Measurements from ENCODE around the gene SMAD3. TPM values are rescaled to one million over a fixed set of nuclear protein-coding genes. Genes with fewer than 3 reads are reported as not detected.
"Not testable (repeated sequence)": the region's sequence is repeated elsewhere in the genome, so short reads cannot be mapped to it uniquely, and the experiment has no call there.

Gene SMAD3
- total RNA-seq, 1 donor from 2014 or later: 35.6 TPM

DNA sequence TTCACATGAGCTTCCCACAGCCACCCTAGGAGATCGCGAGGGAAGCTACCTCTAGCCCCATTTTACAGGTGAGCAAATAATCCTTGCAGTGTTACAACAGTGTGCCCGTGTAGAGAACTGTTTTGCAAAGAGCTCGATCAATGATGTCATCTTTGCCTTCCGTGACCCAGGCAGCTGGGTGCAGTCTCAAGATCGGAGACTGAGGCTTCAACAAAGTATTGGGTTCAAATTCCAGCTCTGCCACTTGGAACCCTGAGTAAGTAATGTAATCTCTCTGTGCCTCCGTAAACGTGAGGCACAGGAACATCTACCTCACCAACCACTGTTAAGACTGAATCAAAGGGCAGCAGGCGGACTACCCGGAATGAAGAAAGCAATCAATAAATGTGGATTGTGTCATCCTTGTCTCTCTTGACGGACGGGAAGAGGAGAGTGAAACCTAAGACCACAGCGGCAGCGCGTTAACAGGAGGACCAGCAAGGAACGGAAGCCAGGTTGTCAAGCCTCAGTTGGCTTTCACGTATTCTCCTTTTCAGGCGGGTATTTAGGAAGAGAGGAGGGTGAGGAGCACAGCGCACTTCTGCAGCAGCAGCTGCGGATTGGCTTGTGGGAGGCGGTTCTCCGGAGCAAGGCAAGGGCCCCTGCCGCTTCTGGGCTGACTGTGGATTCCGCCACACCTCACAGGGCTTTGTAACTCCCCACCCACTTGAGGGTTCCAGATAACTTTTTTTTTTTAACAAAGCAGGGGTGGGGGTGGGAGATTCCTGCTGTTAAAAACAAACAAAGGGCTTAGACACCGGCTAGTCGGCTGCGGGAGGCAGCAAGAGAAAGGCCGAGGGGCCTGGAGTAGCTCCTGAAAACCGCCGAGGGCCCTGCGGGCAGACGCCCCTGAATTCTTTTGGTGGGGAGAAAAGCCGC, 1.5 kb upstream of the SMAD3 start:
- ATAC-seq: no peak

DNA sequence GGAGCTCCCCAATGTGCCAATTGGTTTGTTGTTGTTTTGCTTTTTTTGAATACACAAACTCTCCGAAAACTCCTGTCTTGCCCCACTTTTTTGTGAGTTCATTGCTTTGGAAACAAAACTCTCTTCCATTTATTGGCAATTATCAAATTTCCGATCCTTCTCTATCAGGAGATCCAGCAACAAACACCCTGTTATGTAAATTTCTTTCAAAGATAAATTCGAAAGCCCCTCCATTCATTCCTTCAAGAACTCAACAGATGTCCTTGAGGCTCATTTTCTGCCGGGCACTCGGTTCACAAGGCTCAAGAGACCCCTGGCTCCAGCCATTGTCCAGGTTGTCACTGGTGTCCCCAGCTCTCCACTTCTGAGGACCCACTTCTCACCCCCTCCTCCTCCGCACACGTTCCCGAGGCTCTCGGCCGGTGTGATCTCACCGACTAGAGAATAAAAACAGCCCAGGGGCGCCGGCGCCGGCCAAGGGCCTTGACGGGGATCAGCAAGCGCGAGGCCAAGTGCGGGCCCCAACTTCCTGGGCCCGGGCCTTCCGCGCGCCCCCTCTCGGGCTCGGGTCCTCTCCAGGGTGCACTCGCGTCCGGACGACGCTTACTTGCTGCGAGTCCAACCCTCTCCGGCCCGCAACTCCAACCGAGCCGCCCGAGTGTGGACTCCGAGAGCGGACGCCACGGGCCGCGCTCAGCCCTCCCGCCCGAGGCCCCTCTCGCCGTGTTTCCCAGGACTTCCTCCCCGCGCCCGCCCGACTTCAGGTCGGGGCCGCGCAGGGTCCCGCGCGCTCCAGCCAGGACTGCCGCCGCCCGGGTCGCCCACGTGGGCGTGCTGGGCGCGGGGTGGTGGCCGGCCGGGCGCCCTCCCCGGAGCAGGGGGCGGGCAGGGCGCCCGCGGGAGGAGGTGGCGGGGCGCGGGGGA, 533 bp upstream of the SMAD3 start:
- ATAC-seq: peak; percentile 8

DNA sequence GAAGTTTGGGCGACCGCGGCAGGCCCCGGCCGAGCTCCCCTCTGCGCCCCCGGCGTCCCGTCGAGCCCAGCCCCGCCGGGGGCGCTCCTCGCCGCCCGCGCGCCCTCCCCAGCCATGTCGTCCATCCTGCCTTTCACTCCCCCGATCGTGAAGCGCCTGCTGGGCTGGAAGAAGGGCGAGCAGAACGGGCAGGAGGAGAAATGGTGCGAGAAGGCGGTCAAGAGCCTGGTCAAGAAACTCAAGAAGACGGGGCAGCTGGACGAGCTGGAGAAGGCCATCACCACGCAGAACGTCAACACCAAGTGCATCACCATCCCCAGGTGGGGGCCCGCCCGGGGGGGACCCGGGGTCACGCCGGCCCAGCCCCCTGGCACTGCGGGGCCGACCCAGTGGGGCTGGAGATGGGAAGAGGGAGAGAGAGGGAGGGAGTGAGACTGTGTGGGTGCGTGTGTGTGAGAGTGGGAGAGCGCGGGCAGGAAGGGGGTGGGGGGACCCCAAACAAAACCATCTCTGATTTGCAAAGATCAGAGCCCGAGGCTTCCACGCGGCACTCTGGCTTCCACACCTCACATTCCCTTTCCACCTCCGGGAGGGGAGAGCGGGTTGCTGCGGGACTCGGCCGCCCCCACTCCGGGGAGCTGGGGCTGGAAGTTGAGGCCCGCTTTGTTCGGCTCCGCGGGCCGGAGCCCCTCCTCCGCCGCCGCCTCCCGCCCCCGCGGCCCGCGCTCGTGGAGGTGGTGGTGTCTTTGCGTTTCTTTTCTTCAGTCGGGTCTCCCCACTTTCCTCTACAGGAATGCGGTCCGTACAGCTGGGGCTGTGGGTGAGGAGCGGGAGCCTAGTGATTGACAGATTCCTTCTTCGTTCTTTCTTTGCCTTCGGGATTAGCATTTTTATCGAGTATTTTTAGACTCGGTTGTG, 898 bp downstream of the SMAD3 start:
- peak; percentile 13 for ATAC-seq

- ATAC-seq: no peak
Observed at GRCh38 chr15:67066959-67067853, 1.8 kb downstream of the SMAD3 start.

GRCh38 chr15:67067930-67068551, 2.6 kb downstream of the SMAD3 start:
- no peak for ATAC-seq

GRCh38 chr15:67068710-67069400, 3.5 kb downstream of the SMAD3 start:
- no peak for ATAC-seq

DNA sequence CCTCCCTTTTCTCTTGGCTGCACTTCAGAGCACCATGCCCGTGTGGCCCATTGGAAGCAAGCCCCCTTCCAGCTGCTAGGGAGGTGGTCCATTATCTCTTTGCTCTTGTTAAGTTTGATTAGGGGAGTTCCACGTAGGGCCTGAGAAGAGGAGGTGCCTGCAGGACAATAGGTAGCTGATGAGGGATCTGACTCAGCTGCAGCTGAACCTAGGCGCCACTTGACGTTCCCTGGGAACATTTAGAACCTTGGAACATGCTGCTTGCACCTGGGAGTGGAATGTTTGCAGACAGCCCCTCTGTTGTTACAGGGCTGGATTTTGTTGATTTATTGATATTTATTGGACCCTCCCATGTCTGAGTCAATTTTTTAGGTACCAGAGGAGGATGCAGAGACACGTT, 4.7 kb downstream of the SMAD3 start:
- ATAC-seq: no peak

DNA sequence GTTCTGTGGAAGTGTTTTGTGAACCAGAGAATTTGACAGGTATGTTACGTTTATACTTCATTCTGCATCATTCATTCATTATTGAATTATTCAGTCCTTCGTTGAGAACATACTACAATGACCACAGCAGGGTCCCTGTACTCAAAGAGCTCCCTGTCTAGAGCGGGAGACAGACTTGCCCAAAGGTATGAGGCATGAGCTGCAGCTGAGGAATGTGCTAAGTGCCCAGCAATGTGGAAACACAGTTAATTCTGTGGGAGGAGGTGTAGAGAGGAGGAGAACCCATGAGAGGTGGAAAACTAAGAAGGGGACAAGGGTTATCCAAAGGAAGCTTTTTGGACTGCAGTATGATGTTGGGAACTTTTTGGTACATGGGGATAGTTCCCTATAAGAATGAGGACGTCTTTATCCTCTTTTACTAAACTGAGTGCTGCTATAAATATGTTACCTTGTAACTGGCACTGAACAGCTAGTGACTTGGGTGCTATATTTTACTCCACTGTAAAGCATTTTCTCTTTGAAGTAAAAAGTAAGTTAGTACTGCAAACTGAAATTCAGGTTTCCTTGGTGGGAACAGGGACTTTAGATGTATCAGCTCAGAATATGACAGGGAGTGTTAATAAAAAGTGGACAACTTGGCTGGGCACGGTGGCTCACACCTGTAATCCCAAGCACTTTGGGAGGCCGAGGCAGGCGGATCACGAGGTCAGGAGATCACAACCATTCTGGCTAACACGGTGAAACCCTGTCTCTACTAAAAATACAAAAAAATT, 5.7 kb downstream of the SMAD3 start:
- no peak for ATAC-seq

GRCh38 chr15:67072442-67072841, 7.0 kb downstream of the SMAD3 start:
- no peak for ATAC-seq

DNA sequence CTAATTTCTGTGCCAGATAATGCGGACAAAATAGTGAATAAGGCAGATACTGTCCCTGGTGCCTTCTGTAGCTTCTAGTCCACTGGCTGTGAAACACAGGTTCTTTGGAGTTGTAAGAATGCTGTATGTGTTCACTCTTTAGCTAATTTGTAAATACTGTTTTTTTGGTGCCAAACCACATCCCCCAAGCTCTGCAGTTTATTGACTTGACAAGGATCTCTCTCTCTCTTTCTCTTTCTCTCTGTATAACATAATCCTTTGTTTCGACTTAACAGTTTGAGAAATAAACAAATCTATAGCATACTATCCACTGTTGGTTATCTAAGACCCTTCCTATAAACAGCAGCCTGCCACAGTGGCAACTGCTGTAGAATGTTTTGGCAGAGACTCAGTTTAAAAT, 7.6 kb downstream of the SMAD3 start:
- no peak for ATAC-seq

DNA sequence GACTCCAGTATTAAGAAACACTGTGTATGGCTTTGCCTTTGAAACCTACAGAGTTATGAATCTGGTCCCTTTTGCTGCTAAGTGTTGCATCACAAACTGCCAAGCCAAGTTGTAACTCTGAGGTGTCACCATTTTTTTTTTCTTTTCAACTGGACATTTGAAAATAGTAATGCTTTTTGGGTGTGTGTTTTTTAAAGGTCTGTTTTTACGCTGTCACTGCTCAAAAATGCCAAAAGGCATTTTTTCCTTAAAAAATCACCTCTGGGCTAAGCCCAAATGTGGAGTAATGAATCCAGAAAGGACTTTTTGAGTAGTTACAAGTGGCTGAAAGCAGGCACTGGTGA, 9.5 kb downstream of the SMAD3 start:
- no peak for ATAC-seq

GRCh38 chr15:67075555-67076135, 10.2 kb downstream of the SMAD3 start:
- not testable (repeated sequence) for ATAC-seq

- ATAC-seq: peak; percentile 66
Observed at GRCh38 chr15:67076147-67076843, 10.9 kb downstream of the SMAD3 start.

- peak; percentile 33 for ATAC-seq
Observed at GRCh38 chr15:67077641-67078215, 12.3 kb downstream of the SMAD3 start.

- ATAC-seq: no peak
Observed at GRCh38 chr15:67079361-67079760, 14.0 kb downstream of the SMAD3 start.

DNA sequence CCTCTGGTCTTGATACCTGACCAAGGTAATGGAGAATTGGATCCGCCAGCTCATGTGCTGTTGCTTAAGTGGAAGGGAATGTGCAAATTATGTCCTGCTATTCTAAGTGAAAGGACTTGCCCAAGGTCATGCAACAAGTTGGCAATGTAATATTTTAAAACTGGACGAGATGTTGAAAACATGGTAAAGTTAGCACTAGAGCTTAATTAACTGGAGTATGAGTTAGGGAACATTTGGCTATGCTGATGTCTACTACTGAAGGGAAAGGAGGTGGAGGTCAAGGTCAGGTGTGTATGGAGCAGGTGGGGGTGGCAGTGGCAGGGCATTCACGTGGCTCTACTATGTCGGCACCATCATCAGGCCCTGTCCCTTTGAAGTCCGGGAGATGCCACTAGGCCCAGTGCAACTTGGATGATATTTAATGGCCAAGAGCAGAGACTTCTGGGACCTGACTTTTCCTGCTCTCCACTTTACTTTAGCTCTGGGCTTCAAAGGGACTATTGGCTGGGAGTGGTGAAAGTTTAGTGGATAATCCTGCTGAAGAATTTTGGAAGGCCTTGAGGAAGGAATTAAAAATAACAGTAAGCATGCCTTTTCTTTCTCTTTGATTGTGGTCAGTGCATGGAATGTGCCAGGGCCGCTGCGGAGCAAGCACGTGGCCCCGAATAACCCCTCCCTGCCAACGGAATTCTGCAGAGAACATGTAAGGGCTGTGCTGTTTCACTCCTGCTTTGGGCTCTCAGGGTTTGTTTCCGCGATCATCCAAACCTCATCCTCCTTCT, 14.9 kb downstream of the SMAD3 start:
- no peak for ATAC-seq

GRCh38 chr15:67080900-67081431, 15.6 kb downstream of the SMAD3 start:
- peak; percentile 49 for ATAC-seq

All from esophagus mucosa (tissue), 1 donor.